Activated CD8-positive, alpha-beta memory T cell treated with anti-CD3 and anti-CD28 coated beads, Interleukin-2, amount 10 ng/mL, durations not matched to agents 7 days and 5 days (primary cell): ENCODE measurements around the gene RRP9. TPM values are rescaled to one million over a fixed set of nuclear protein-coding genes. Genes with fewer than 3 reads are reported as not detected.
A peak's percentile ranks its signal among the peaks of the same experiment; 100 is the strongest.

Experiments
- ATAC-seq: fragments of 150-1000 bp; cut with Tn5 transposase; one replicate; pipeline ENCODE4 v1.10.0; 2021; ENCODE audit warnings: moderate library complexity
- CTCF ChIA-PET: fragments of 350-600 bp; sonication (Branson Sonifier 250); formaldehyde crosslinking; loops from one replicate; lab custom pipeline; 2021; ENCODE audit warnings: antibody characterized with exemption; lab: Charles Lee
- DNase-seq: peaks from one replicate; pipeline ENCODE4 v3.0.0-alpha.2; 2020
- H3K27ac Mint-ChIP-seq: one replicate; pipeline ENCODE4 v1.8.0; 2021; ENCODE audit warnings: mild to moderate bottlenecking, mixed read lengths
- H3K27me3 Mint-ChIP-seq: one replicate; pipeline ENCODE4 v1.8.0; 2021; ENCODE audit warnings: mixed read lengths
- H3K36me3 Mint-ChIP-seq: one replicate; pipeline ENCODE4 v1.8.0; 2021; ENCODE audit warnings: mild to moderate bottlenecking, mixed read lengths
- H3K4me1 Mint-ChIP-seq: one replicate; pipeline ENCODE4 v1.8.0; 2021; ENCODE audit warnings: mixed read lengths
- H3K4me3 Mint-ChIP-seq: one replicate; pipeline ENCODE4 v1.8.0; 2021; ENCODE audit warnings: mild to moderate bottlenecking, moderate library complexity, mixed read lengths
- H3K9me3 Mint-ChIP-seq: one replicate; pipeline ENCODE4 v1.8.0; 2022; ENCODE audit warnings: low read depth, mixed read lengths
- total RNA-seq, 2 experiments: library from RNA; stranded (reverse); gene quantifications; one replicate each; pipeline ENCODE4 v1.2.3, GENCODE V29; 2021

The RRP9 gene
- total RNA-seq, 2 experiments from 2014 or later: 25.4 to 38.0 TPM

- CTCF ChIA-PET: no interaction called here
- no peak overlapping the region for H3K27ac Mint-ChIP-seq
- DNase-seq (no peak), ATAC-seq (no peak)
- H3K4me1 Mint-ChIP-seq: peaks cover 6% of the 10 kb centered on the region
- H3K4me3 Mint-ChIP-seq: no peak overlapping the region
- H3K27me3 Mint-ChIP-seq: peaks cover 21% of the 10 kb centered on the region
- no peaks in the 10 kb centered on the region for H3K9me3 Mint-ChIP-seq
- no peaks in the 10 kb centered on the region for H3K36me3 Mint-ChIP-seq
These were observed 17.9 kb upstream of the RRP9 start for GRCh38 chr3:51959651-51960050.

GRCh38 chr3:51958603-51959521 is 17.2 kb upstream of the RRP9 start:
- DNase-seq: no peak
- CTCF ChIA-PET: interaction anchor here (0.8 kb wide), 1 partner anchor 15 kb away, joined by 4 read pairs; the partner anchor contains the start of gene ABHD14B
- Mint-ChIP-seq H3K27ac (no peak overlapping the region), H3K4me3 (no peak overlapping the region), H3K9me3 (no peaks in the 10 kb centered on the region), H3K27me3 (peaks cover 28% of the 10 kb centered on the region), H3K36me3 (no peaks in the 10 kb centered on the region), H3K4me1 (peaks cover 6% of the 10 kb centered on the region)
- ATAC-seq: no peak

DNA sequence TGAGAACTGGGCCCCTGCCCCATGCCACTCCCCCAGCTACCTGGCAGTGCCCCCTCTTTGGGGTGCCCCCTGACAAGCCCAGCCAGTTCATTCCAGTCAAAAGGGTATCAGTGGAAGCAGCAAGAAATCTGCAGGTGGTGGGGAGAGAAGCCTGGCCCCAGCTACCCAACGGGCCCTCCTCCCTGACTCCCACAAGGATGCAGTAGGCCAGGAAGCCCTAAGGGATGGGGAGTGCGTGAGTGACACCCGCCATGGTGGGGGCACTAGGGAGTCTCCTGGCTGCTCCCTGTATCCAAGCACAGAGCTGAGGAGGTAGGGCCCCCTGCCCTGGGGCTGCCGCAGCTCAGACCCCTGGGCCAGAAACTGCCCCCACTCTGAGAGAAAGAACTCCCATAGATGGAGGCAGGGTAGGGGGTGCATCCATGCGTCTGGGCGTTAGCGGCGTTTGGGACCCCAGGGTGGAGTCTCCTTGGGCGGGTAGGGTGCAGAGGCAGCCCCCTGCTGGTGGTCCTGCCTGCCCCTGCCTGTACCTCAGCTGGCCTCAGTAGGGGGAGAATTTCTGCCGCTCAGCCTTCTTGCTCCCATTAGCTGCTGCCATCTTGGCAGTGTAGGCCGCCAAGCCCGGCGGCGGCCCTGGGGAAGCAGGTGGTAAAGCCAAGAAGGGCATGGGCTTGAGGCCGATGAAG is 16.0 kb upstream of the RRP9 start:
- Mint-ChIP-seq H3K27ac (no peak overlapping the region), H3K4me3 (no peak overlapping the region), H3K9me3 (no peaks in the 10 kb centered on the region), H3K27me3 (peaks cover 38% of the 10 kb centered on the region), H3K36me3 (no peaks in the 10 kb centered on the region), H3K4me1 (peaks cover 10% of the 10 kb centered on the region)
- CTCF ChIA-PET: interaction anchor here (0.8 to 1.2 kb wide), 5 partner anchors 8 to 44 kb away, joined by 3 to 6 read pairs (median 3); partner anchors contain the start of genes ABHD14B and PCBP4
- ATAC-seq (no peak), DNase-seq (no peak)

- H3K36me3 Mint-ChIP-seq: no peaks in the 10 kb centered on the region
- H3K9me3 Mint-ChIP-seq: no peaks in the 10 kb centered on the region
- DNase-seq: no peak
- no peak overlapping the region for H3K4me3 Mint-ChIP-seq
- no peak overlapping the region for H3K27ac Mint-ChIP-seq
- ATAC-seq: peak; percentile 65
- CTCF ChIA-PET: interaction anchor here (0.9 to 1.6 kb wide), 5 partner anchors 9 to 17 kb away, joined by 3 to 6 read pairs (median 5); partner anchors contain the start of genes ABHD14B, PCBP4 and RRP9
- H3K4me1 Mint-ChIP-seq: peaks cover 10% of the 10 kb centered on the region
- peaks cover 37% of the 10 kb centered on the region for H3K27me3 Mint-ChIP-seq
These were observed 14.4 kb upstream of the RRP9 start for GRCh38 chr3:51955893-51956770.

DNA sequence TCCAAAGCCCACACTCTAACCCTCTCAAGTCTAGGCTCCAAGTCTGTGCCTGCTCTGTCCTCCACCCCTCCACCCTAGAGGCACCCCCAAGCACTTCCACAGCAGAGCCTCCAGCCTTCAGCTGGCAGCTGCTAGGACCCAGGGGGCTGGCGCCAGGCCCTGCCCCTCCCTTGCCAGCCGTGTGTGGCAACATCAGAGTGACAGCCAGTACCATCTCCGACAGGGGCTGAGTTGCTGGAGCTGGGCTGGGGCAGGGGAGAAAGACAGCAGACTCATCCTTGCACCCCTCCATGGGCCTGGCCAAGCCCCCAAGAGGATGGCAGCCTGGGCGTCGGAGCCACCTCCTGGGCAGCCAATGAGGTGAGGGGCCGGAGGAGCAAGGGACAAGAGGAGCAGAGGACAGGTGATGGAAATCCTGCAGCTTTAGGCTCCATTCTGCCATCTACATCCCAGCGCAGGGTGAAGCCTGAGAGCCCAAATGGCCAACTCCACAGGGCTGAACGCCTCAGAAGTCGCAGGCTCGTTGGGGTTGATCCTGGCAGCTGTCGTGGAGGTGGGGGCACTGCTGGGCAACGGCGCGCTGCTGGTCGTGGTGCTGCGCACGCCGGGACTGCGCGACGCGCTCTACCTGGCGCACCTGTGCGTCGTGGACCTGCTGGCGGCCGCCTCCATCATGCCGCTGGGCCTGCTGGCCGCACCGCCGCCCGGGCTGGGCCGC is 13.6 kb upstream of the RRP9 start, which contains the start of gene GPR62:
Gene GPR62 (plus strand): TSS at position 207 of the 718 bp plus-strand sequence. CDS start 272 bp downstream, at position 479.
- DNase-seq: no peak
- H3K27me3 Mint-ChIP-seq: peaks cover 37% of the 10 kb centered on the region
- no peaks in the 10 kb centered on the region for H3K36me3 Mint-ChIP-seq
- no peak within 1 kb of the TSS for H3K4me3 Mint-ChIP-seq
- ATAC-seq: no peak
- peaks cover 10% of the 10 kb centered on the region for H3K4me1 Mint-ChIP-seq
- H3K27ac Mint-ChIP-seq: no peak within 1 kb of the TSS
- H3K9me3 Mint-ChIP-seq: no peaks in the 10 kb centered on the region
- CTCF ChIA-PET: interaction anchor here (1.2 to 1.6 kb wide), 3 partner anchors 14 to 27 kb away, joined by 3 to 6 read pairs (median 5); partner anchors contain the start of genes ABHD14B and RRP9

- H3K27me3 Mint-ChIP-seq: peaks cover 37% of the 10 kb centered on the region
- H3K4me1 Mint-ChIP-seq: peaks cover 10% of the 10 kb centered on the region
- H3K4me3 Mint-ChIP-seq: no peak overlapping the region
- H3K9me3 Mint-ChIP-seq: no peaks in the 10 kb centered on the region
- ATAC-seq (no peak), DNase-seq (no peak)
- H3K36me3 Mint-ChIP-seq: no peaks in the 10 kb centered on the region
- CTCF ChIA-PET: interaction anchor here (1.2 to 1.6 kb wide), 3 partner anchors 13 to 27 kb away, joined by 3 to 6 read pairs (median 5); partner anchors contain the start of genes ABHD14B and RRP9
- H3K27ac Mint-ChIP-seq: no peak overlapping the region
These were observed 13.0 kb upstream of the RRP9 start for GRCh38 chr3:51954713-51955112.

DNA sequence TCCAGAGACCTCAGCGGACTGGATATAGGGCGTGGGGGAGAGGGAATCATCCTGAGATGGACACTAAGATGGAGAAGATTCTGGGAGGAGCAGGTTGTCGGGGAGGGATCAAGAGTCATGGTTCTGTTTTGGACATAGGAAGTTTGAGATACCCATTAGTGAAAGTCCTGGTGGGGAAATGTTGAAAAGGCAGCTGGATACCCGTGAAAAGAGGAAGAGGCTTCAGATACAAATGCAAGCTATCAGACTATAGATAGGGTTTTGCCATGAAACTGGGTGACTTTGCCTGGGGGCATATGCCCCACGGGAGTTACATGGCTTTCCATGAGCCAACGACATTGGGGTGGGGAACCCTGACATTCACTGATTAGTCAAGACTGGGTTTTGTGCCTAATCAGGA is 12.4 kb upstream of the RRP9 start:
- no peaks in the 10 kb centered on the region for H3K9me3 Mint-ChIP-seq
- no peaks in the 10 kb centered on the region for H3K36me3 Mint-ChIP-seq
- no peak overlapping the region for H3K4me3 Mint-ChIP-seq
- peaks cover 10% of the 10 kb centered on the region for H3K4me1 Mint-ChIP-seq
- H3K27me3 Mint-ChIP-seq: peaks cover 37% of the 10 kb centered on the region
- DNase-seq (no peak), ATAC-seq (no peak)
- H3K27ac Mint-ChIP-seq: no peak overlapping the region
- CTCF ChIA-PET: interaction anchor here (1.1 to 2.4 kb wide), 4 partner anchors 9 to 29 kb away, joined by 3 to 7 read pairs (median 5); partner anchors contain the start of genes ACY1 and RRP9

- Mint-ChIP-seq H3K27me3 (peaks cover 37% of the 10 kb centered on the region), H3K9me3 (no peaks in the 10 kb centered on the region), H3K36me3 (no peaks in the 10 kb centered on the region), H3K4me3 (no peak overlapping the region), H3K27ac (no peak overlapping the region), H3K4me1 (peaks cover 10% of the 10 kb centered on the region)
- no peak for ATAC-seq
- CTCF ChIA-PET: interaction anchor here (1.1 to 3.0 kb wide), 4 partner anchors 10 to 29 kb away, joined by 3 to 7 read pairs (median 6); partner anchors contain the start of genes ABHD14B and ACY1
- DNase-seq: no peak
These were observed 11.7 kb upstream of the RRP9 start for GRCh38 chr3:51953445-51953844.

GRCh38 chr3:51950899-51951298 is 9.2 kb upstream of the RRP9 start:
- DNase-seq (no peak), ATAC-seq (no peak)
- CTCF ChIA-PET: interaction anchor here (3.0 kb wide), 1 partner anchor 23 kb away, joined by 7 read pairs; the partner anchor contains the start of gene ABHD14B
- no peaks in the 10 kb centered on the region for H3K9me3 Mint-ChIP-seq
- H3K36me3 Mint-ChIP-seq: no peaks in the 10 kb centered on the region
- H3K27ac Mint-ChIP-seq: no peak overlapping the region
- H3K4me1 Mint-ChIP-seq: peaks cover 4% of the 10 kb centered on the region
- H3K27me3 Mint-ChIP-seq: peaks cover 30% of the 10 kb centered on the region
- no peak overlapping the region for H3K4me3 Mint-ChIP-seq

- Mint-ChIP-seq H3K4me3 (no peak overlapping the region), H3K4me1 (peaks cover 4% of the 10 kb centered on the region), H3K27me3 (peaks cover 17% of the 10 kb centered on the region), H3K9me3 (no peaks in the 10 kb centered on the region), H3K36me3 (no peaks in the 10 kb centered on the region), H3K27ac (no peak overlapping the region)
- no peak for ATAC-seq
- no peak for DNase-seq
- CTCF ChIA-PET: no interaction called here
These were observed 7.4 kb upstream of the RRP9 start for GRCh38 chr3:51949121-51949520.

GRCh38 chr3:51948016-51948580 is 6.4 kb upstream of the RRP9 start:
- no peak for ATAC-seq
- peaks cover 6% of the 10 kb centered on the region for H3K27me3 Mint-ChIP-seq
- CTCF ChIA-PET: interaction anchor here (1.1 kb wide), 1 partner anchor 26 kb away, joined by 5 read pairs; the partner anchor contains the start of gene ABHD14B
- no peaks in the 10 kb centered on the region for H3K9me3 Mint-ChIP-seq
- peaks cover 3% of the 10 kb centered on the region for H3K4me1 Mint-ChIP-seq
- H3K36me3 Mint-ChIP-seq: no peaks in the 10 kb centered on the region
- DNase-seq: no peak
- no peak overlapping the region for H3K27ac Mint-ChIP-seq
- no peak overlapping the region for H3K4me3 Mint-ChIP-seq
